HEK293 (cell line): ENCODE results near the gene TMEM61.

Source experiments
- CTCF ChIA-PET: fragments of 350-600 bp; formaldehyde crosslinking; extraction: SDS; loops from one replicate; lab custom pipeline; 2021; ENCODE audit warnings: antibody characterized with exemption; lab: Yijun Ruan, JAX
- POLR2A ChIA-PET: fragments of 300-600 bp; formaldehyde crosslinking; extraction: SDS; loops from one replicate; lab custom pipeline; 2020; ENCODE audit warnings: antibody characterized with exemption, inconsistent platforms; lab: Yijun Ruan, JAX
- H3K27ac ChIP-seq: fragments of 200-500 bp; sonication (Bioruptor generic); 2 replicates; pipeline ENCODE4 v1.5.1; 2014; ENCODE audit warnings: low read depth, low read length, control low read depth, inconsistent platforms; ENCODE audit errors: extremely low read depth
- H3K36me3 ChIP-seq, 2 experiments: fragments of 200-500 bp in 1 of 2; sonication (Bioruptor generic) in 1 of 2; 1 replicate in 1 of 2; 2 replicates in 1 of 2; pipeline ENCODE4 v1.5.1; 2014 to 2017; ENCODE audit warnings: inconsistent platforms in 2 of 2, low read length in 2 of 2; ENCODE audit not compliant: control insufficient read depth in 2 of 2, insufficient read depth in 1 of 2
- H3K4me1 ChIP-seq: fragments of 200-500 bp; sonication (Bioruptor generic); 2 replicates; pipeline ENCODE4 v1.5.1; 2014; ENCODE audit warnings: mild to moderate bottlenecking, low read length, inconsistent platforms; ENCODE audit not compliant: control insufficient read depth, insufficient read depth
- H3K4me3 ChIP-seq: 2 replicates; pipeline ENCODE4 v1.5.1; 2011; ENCODE audit warnings: low read depth, mild to moderate bottlenecking, control low read depth, low read length, moderate library complexity
- H3K9me3 ChIP-seq: fragments of 200-500 bp; sonication (Bioruptor generic); 2 replicates; pipeline ENCODE4 v1.5.1; 2014; ENCODE audit warnings: low read depth, low read length, inconsistent platforms; ENCODE audit not compliant: control insufficient read depth, insufficient read depth
- KLF9 ChIP-seq: fragments of 450-650 bp; formaldehyde crosslinking; IDR thresholded peaks from 2 replicates; pipeline ENCODE4 v1.5.1; 2016; ENCODE audit warnings: missing biosample characterization, missing genetic modification characterization, low read depth
- PRDM2 ChIP-seq: fragments of 450-650 bp; formaldehyde crosslinking; IDR thresholded peaks from 2 replicates; pipeline ENCODE4 v1.5.1; 2016; ENCODE audit warnings: missing biosample characterization, missing genetic modification characterization, borderline replicate concordance
- ZBTB11 ChIP-seq: fragments of 450-650 bp; formaldehyde crosslinking; conservative IDR thresholded peaks from 2 replicates; pipeline ENCODE4 v1.5.1; 2016; ENCODE audit warnings: low read depth, missing biosample characterization, missing genetic modification characterization
- ZBTB26 ChIP-seq: fragments of 450-650 bp; formaldehyde crosslinking; optimal IDR thresholded peaks from 2 replicates; pipeline ENCODE3; 2016; ENCODE audit warnings: missing biosample characterization, mild to moderate bottlenecking, missing genetic modification characterization
- ZBTB44 ChIP-seq: fragments of 450-650 bp; IDR thresholded peaks from 2 replicates; pipeline ENCODE4 v1.5.1; 2018; ENCODE audit warnings: missing biosample characterization, mild to moderate bottlenecking, missing genetic modification characterization
- ZBTB49 ChIP-seq: fragments of 450-650 bp; formaldehyde crosslinking; IDR thresholded peaks from 2 replicates; pipeline ENCODE4 v1.5.1; 2016; ENCODE audit warnings: missing biosample characterization, missing genetic modification characterization, low read depth
- ZBTB8A ChIP-seq: fragments of 450-650 bp; formaldehyde crosslinking; IDR thresholded peaks from 2 replicates; pipeline ENCODE4 v1.5.1; 2016; ENCODE audit warnings: missing biosample characterization, missing genetic modification characterization
- ZIC2 ChIP-seq: fragments of 450-650 bp; formaldehyde crosslinking; IDR thresholded peaks from 2 replicates; pipeline ENCODE4 v1.5.1; 2016; ENCODE audit warnings: missing biosample characterization, missing genetic modification characterization
- ZNF335 ChIP-seq: fragments of 450-650 bp; formaldehyde crosslinking; conservative IDR thresholded peaks from 2 replicates; pipeline ENCODE4 v1.5.1; 2016; ENCODE audit warnings: missing biosample characterization, missing genetic modification characterization
- ZNF341 ChIP-seq: fragments of 450-650 bp; formaldehyde crosslinking; IDR thresholded peaks from 2 replicates; pipeline ENCODE4; 2016; ENCODE audit warnings: low read depth, missing biosample characterization, missing genetic modification characterization
- ZNF416 ChIP-seq: fragments of 450-650 bp; formaldehyde crosslinking; IDR thresholded peaks from 2 replicates; pipeline ENCODE4 v1.5.1; 2016; ENCODE audit warnings: missing biosample characterization, missing genetic modification characterization
- ZNF629 ChIP-seq: fragments of 450-650 bp; formaldehyde crosslinking; IDR thresholded peaks from 2 replicates; pipeline ENCODE4 v1.5.1; 2017; ENCODE audit warnings: missing biosample characterization, missing genetic modification characterization
- ZNF768 ChIP-seq: fragments of 450-650 bp; formaldehyde crosslinking; IDR thresholded peaks from 2 replicates; pipeline ENCODE4 v1.5.1; 2018; ENCODE audit warnings: missing biosample characterization, mild to moderate bottlenecking, missing genetic modification characterization

The TMEM61 gene

GRCh38 chr1:54989968-54990810, 9.8 kb downstream of the TMEM61 start:
- Histone ChIP-seq H3K9me3 (no peaks in the 10 kb centered on the region), H3K27ac (no peak overlapping the region), H3K4me3 (no peak overlapping the region), H3K36me3 (no peaks in the 10 kb centered on the region), H3K4me1 (no peaks in the 10 kb centered on the region)
- ChIA-PET CTCF (interaction anchor here (3.0 to 5.7 kb wide), 2 partner anchors 40 to 44 kb away, joined by 21 to 22 read pairs; no protein-coding TSS in a partner anchor), POLR2A (no interaction called here)
- TF ChIP-seq ZBTB49 (tag by site-specific recombination) (no peak), ZNF768 (tag by site-specific recombination) (peak; percentile 51; the same call in 1 of the 2 replicates), ZNF416 (tag by site-specific recombination) (no peak), ZBTB26 (tag by site-specific recombination) (no peak), ZBTB11 (tag by site-specific recombination) (no peak), ZNF629 (tag by site-specific recombination) (no peak)

- Histone ChIP-seq H3K4me3 (no peak overlapping the region), H3K27ac (no peak overlapping the region), H3K36me3 (no peaks in the 10 kb centered on the region), H3K9me3 (no peaks in the 10 kb centered on the region), H3K4me1 (no peaks in the 10 kb centered on the region)
- ChIA-PET CTCF (interaction anchor here (3.0 to 5.7 kb wide), 2 partner anchors 41 to 45 kb away, joined by 21 to 22 read pairs; no protein-coding TSS in a partner anchor), POLR2A (no interaction called here)
- TF ChIP-seq KLF9 (tag by site-specific recombination), result no peak
- no peak for TF ChIP-seq PRDM2 (tag by site-specific recombination)
- no peak for TF ChIP-seq ZIC2
- no peak for TF ChIP-seq ZNF335 (tag by site-specific recombination)
- TF ChIP-seq ZBTB8A, result no peak
- no peak for TF ChIP-seq ZBTB44
- no peak for TF ChIP-seq ZNF341
Measured at GRCh38 chr1:54990916-54991315, 10.5 kb downstream of the TMEM61 start.
